K562 (cell line): ENCODE measurements around the gene NFYC. TPM values are rescaled to one million over a fixed set of nuclear protein-coding genes. Genes with fewer than 3 reads are reported as not detected.

Experiments used
- ATAC-seq: fragments of 200-7000 bp; cut with Tn5 transposase; 3 replicates; pipeline ENCODE4 v1.9.1; 2020; ENCODE audit warnings: moderate library complexity
- BruUV-seq: library from RNA; stranded (reverse); fragments of 400-500 nt; replicated peaks from 2 replicates; lab custom pipeline; 2021; lab: Mats Ljungman, UMichigan
- CTCF ChIA-PET: fragments of 300-600 bp; formaldehyde crosslinking; extraction: SDS; loops from one replicate; lab custom pipeline; 2021; ENCODE audit warnings: low intra/inter-chr PET ratio; lab: Yijun Ruan, JAX
- POLR2A ChIA-PET: fragments of 300-600, 350-650 bp; sonication (Branson Sonifier 250); formaldehyde crosslinking; extraction: SDS; loops from one replicate; lab custom pipeline; 2021; ENCODE audit warnings: antibody characterized with exemption, inconsistent platforms; lab: Yijun Ruan, JAX
- DNase-seq, 4 experiments: peaks; one replicate each; pipeline versions ENCODE4 v3.0.0 to v3.0.0-alpha.2; 2011 to 2018; ENCODE audit warnings: low spot score in 3 of 4, mixed read lengths in 3 of 4; ENCODE audit errors: extremely low read depth in 1 of 4
- FAIRE-seq: peaks from 2 replicates; lab custom pipeline; 2011; peaks lifted over from hg19 to GRCh38; lab: Jason Lieb, UNC
- H2AFZ ChIP-seq: 2 replicates; pipeline ENCODE4 v1.6.0; 2011; ENCODE audit warnings: low read depth, low read length, control low read depth, inconsistent platforms
- H3K27ac ChIP-seq: fragments of 200-600 bp; 3 replicates; pipeline ENCODE4 v1.8.0; 2011; ENCODE audit warnings: low read depth, mild to moderate bottlenecking, control low read depth, inconsistent platforms, low read length, moderate library complexity, mixed read lengths; ENCODE audit errors: extremely low read depth
- H3K27me3 ChIP-seq, 2 experiments: fragments of 300-600 bp in 1 of 2; 2 replicates in 1 of 2; 3 replicates in 1 of 2; pipeline versions ENCODE4 v1.6.0 to v1.8.0; 2011; ENCODE audit warnings: inconsistent platforms in 2 of 2, low read length in 2 of 2, mild to moderate bottlenecking in 1 of 2, mixed read lengths in 1 of 2, moderate library complexity in 1 of 2; ENCODE audit not compliant: control insufficient read depth in 2 of 2, insufficient read depth in 2 of 2
- H3K36me3 ChIP-seq: fragments of 300-600 bp; 3 replicates; pipeline ENCODE4 v1.8.0; 2011; ENCODE audit warnings: mild to moderate bottlenecking, low read length, inconsistent platforms; ENCODE audit not compliant: control insufficient read depth, insufficient read depth
- H3K4me1 ChIP-seq, 2 experiments: fragments of 200-600 bp in 1 of 2; replicated peaks in 1 of 2; 2 replicates in 1 of 2; 3 replicates in 1 of 2; pipeline versions ENCODE4 v1.5.1 to v1.8.0; 2011; ENCODE audit warnings: inconsistent platforms in 2 of 2, low read length in 2 of 2, mild to moderate bottlenecking in 1 of 2, mixed read lengths in 1 of 2, moderate library complexity in 1 of 2; ENCODE audit not compliant: control insufficient read depth in 2 of 2, insufficient read depth in 2 of 2
- H3K4me2 ChIP-seq: 2 replicates; pipeline ENCODE4 v1.6.1; 2011; ENCODE audit warnings: low read length, control low read depth, inconsistent platforms, mixed read lengths; ENCODE audit not compliant: insufficient read depth
- H3K4me3 ChIP-seq: fragments of 200-600 bp; sonication (generic), shearing (Covaris generic); 2 replicates; pipeline ENCODE4 v1.5.1; 2016; ENCODE audit warnings: control low read depth, inconsistent platforms
- H3K79me2 ChIP-seq: fragments of 200-600 bp; 3 replicates; pipeline ENCODE4 v1.8.0; 2011; ENCODE audit warnings: low read length, inconsistent platforms; ENCODE audit not compliant: control insufficient read depth, insufficient read depth
- H3K9ac ChIP-seq, 2 experiments: 2 replicates each; pipeline versions ENCODE4 v1.6.0 to v1.6.1; 2011; ENCODE audit warnings: low read depth in 2 of 2, low read length in 2 of 2, control low read depth in 1 of 2, inconsistent platforms in 1 of 2, mild to moderate bottlenecking in 1 of 2, mixed read lengths in 1 of 2; ENCODE audit not compliant: insufficient read depth in 1 of 2
- H3K9me1 ChIP-seq: one replicate; pipeline ENCODE4 v1.6.0; 2011; ENCODE audit warnings: inconsistent platforms, mild to moderate bottlenecking, low read length, moderate library complexity; ENCODE audit not compliant: control insufficient read depth, insufficient read depth
- H3K9me3 ChIP-seq: replicated peaks from 2 replicates; pipeline ENCODE4 v1.5.1; 2011; ENCODE audit warnings: low read depth, low read length, inconsistent platforms; ENCODE audit not compliant: control insufficient read depth, insufficient read depth
- H4K20me1 ChIP-seq: replicated peaks from 2 replicates; pipeline ENCODE4 v1.6.1; 2011; ENCODE audit warnings: low read length, inconsistent platforms, mixed read lengths; ENCODE audit not compliant: control insufficient read depth, insufficient read depth
- CBFA2T3 ChIP-seq: fragments of 450-650 bp; IDR thresholded peaks from 2 replicates; pipeline ENCODE4 v1.6.1; 2017
- CSDE1 ChIP-seq, 2 experiments: fragments of 450-650 bp; IDR thresholded peaks; 2 replicates each; pipeline ENCODE4 v1.6.1; 2016; ENCODE audit warnings: mild to moderate bottlenecking in 1 of 2
- FOXO4 ChIP-seq: fragments of 450-650 bp; formaldehyde crosslinking; IDR thresholded peaks from 2 replicates; pipeline ENCODE4 v1.4.0; 2020; ENCODE audit warnings: mild to moderate bottlenecking, moderate library complexity
- HOXB6 ChIP-seq: fragments of 250-450 bp; sonication (Bioruptor Pico); IDR thresholded peaks from 2 replicates; pipeline ENCODE4 v1.5.1; 2022; ENCODE audit warnings: mild to moderate bottlenecking, borderline replicate concordance
- KDM5B ChIP-seq: fragments of 200-600 bp; sonication (generic); IDR thresholded peaks from 2 replicates; pipeline ENCODE4 v1.6.1; 2012; ENCODE audit warnings: low read depth, mild to moderate bottlenecking, moderate library complexity, low read length, control low read depth, inconsistent platforms; ENCODE audit not compliant: insufficient replicate concordance
- KLF13 ChIP-seq: fragments of 450-650 bp; IDR thresholded peaks from 2 replicates; pipeline ENCODE4 v1.6.1; 2016; ENCODE audit warnings: missing genetic modification characterization, low read depth, mild to moderate bottlenecking, missing compliant biosample characterization, moderate library complexity, borderline replicate concordance
- MEIS2 ChIP-seq: fragments of 450-650 bp; IDR thresholded peaks from 2 replicates; pipeline ENCODE4 v1.6.1; 2014; ENCODE audit warnings: mild to moderate bottlenecking; ENCODE audit not compliant: partially characterized antibody
- MYC ChIP-seq, 2 experiments: fragments of 250-450 bp in 1 of 2; sonication (Bioruptor Pico) in 1 of 2; IDR thresholded peaks; 2 replicates each; pipeline versions ENCODE4 v1.5.1 to v1.6.1; 2012 to 2021; ENCODE audit warnings: low read depth in 2 of 2, borderline replicate concordance in 1 of 2, improper control_type of control experiment in 1 of 2, low read length in 1 of 2, mild to moderate bottlenecking in 1 of 2, moderate library complexity in 1 of 2
- POLR3A ChIP-seq: IDR thresholded peaks from 2 replicates; pipeline ENCODE4 v1.6.1; 2011; ENCODE audit warnings: borderline replicate concordance, mild to moderate bottlenecking, moderate library complexity; ENCODE audit not compliant: insufficient read length, insufficient read depth; ENCODE audit errors: extremely low read depth
- RBM14 ChIP-seq: fragments of 200-400 bp; formaldehyde crosslinking; IDR thresholded peaks from 2 replicates; pipeline ENCODE4 v1.6.1; 2018; ENCODE audit warnings: low read depth, mild to moderate bottlenecking, low read length, moderate library complexity, borderline replicate concordance; ENCODE audit not compliant: insufficient read depth
- RHOXF2B ChIP-seq: fragments of 250-450 bp; sonication (Bioruptor Pico); conservative IDR thresholded peaks from 2 replicates; pipeline ENCODE4 v1.5.1; 2021
- ZNF274 ChIP-seq: IDR thresholded peaks from 2 replicates; pipeline ENCODE4 v1.6.1; 2011; ENCODE audit warnings: low read depth, mild to moderate bottlenecking, low read length, moderate library complexity, borderline replicate concordance
- ZNF280B ChIP-seq: fragments of 250-450 bp; sonication (Bioruptor Pico); IDR thresholded peaks from 2 replicates; pipeline ENCODE4 v1.5.1; 2021; ENCODE audit warnings: mild to moderate bottlenecking
- ZNF444 ChIP-seq: fragments of 250-450 bp; sonication (Bioruptor Pico); IDR thresholded peaks from 2 replicates; pipeline ENCODE4 v1.4.0; 2020; ENCODE audit warnings: mild to moderate bottlenecking, moderate library complexity
- ZNF77 ChIP-seq: fragments of 250-450 bp; sonication (Bioruptor Pico); IDR thresholded peaks from 2 replicates; pipeline ENCODE4 v1.5.0; 2020
- WGBS: fragments of 100-300 bp; shearing (Covaris generic); methylation state at CpG from one replicate; pipeline ENCODE4 v1.1.6; 2016; ENCODE audit warnings: low coverage, mixed read lengths; ENCODE audit not compliant: insufficient coverage; ENCODE audit errors: missing lambda C conversion rate; 5-methylcytosine and 5-hydroxymethylcytosine counted together
- in situ Hi-C: fragments of 300-500 bp; cut with MboI; formaldehyde crosslinking; loops from 4 replicates; pipeline ENCODE4 v1.15.0; 2018; ENCODE audit warnings: inconsistent platforms, mixed read lengths
- intact Hi-C: fragments of 100-400 bp; cut with micrococcal nuclease; formaldehyde crosslinking; loops from 2 replicates; pipeline ENCODE4 v1.14.2; 2022
- polyA plus RNA-seq, 8 experiments: library from polyadenylated mRNA; depleted of rRNA in 4 of 8; stranded (reverse) in 5 of 8; unstranded in 3 of 8; fragments of >200 nt; fragmentation: Nextera tagmentation in 2 of 8; fragmentation: Illumina TruSeq in 1 of 8; extraction: Ambion mirVana in 2 of 8; extraction: Trizol in 1 of 8; gene quantifications; 2 replicates each; pipeline versions ENCODE4 v1.2.1 to v1.2.3, GENCODE V29; 2011 to 2014; ENCODE audit warnings: inconsistent platforms in 1 of 8, missing spikeins in 1 of 8
- total RNA-seq, 7 experiments: library from RNA; depleted of rRNA in 6 of 7; stranded (reverse); fragments of >200 nt in 6 of 7; fragmentation: Illumina TruSeq in 2 of 7; extraction: Trizol in 2 of 7; gene quantifications; 2 replicates each; pipeline versions ENCODE4 v1.2.1 to v1.2.3, GENCODE V29; 2011 to 2021; ENCODE audit warnings: low replicate concordance in 1 of 7
- TF ChIP-seq, protein P1 (sequence below): fragments of 250-450 bp; sonication (Bioruptor Pico); IDR thresholded peaks from 2 replicates; pipeline ENCODE4 v1.4.0; 2020; ENCODE audit warnings: mild to moderate bottlenecking, moderate library complexity
- TF ChIP-seq, protein P2 (sequence below): sonication (generic); IDR thresholded peaks from 2 replicates; pipeline ENCODE4 v1.6.1; 2016

Gene NFYC
- total and polyA plus RNA-seq, 9 of the 15 experiments (the other 6 are each of a cell fraction or from before 2014, with no cell fraction given) = 4.8 to 59.8 (median 41.1) TPM

GRCh38 chr1:40712405-40712944 is 21.0 kb downstream of the NFYC start:
- in situ Hi-C loops = no loop called here
- peaks cover 15% of the 10 kb centered on the region for H3K36me3 ChIP-seq
- H3K27ac ChIP-seq = peak overlapping the region; percentile 43; the same call in 2 of the 3 replicates
- DNase-seq (no peak), FAIRE-seq (no peak), ATAC-seq (no peak)
- no peaks in the 10 kb centered on the region for H4K20me1 ChIP-seq
- 84% methylated on average over 5 of the region's 5 CpGs for WGBS
- POLR2A ChIA-PET = interaction anchor here (1.0 to 14.0 kb wide), 5 partner anchors 9 to 82 kb away, joined by 3 to 212 read pairs (median 10); partner anchors contain the start of gene NFYC
- H3K4me1 ChIP-seq = peaks cover 0 to 29% of the 10 kb centered on the region in 2 experiments; a peak in 3 of 5 replicates
- H2AFZ ChIP-seq = no peak overlapping the region
- intact Hi-C loops = no loop called here
- no peak overlapping the region for H3K4me3 ChIP-seq
- CTCF ChIA-PET = no interaction called here
- H3K79me2 ChIP-seq = peaks cover 93% of the 10 kb centered on the region
- H3K9me1 ChIP-seq = no peaks in the 10 kb centered on the region
- H3K27me3 ChIP-seq = no peaks in the 10 kb centered on the region
- no peak overlapping the region for H3K4me2 ChIP-seq
- H3K9me3 ChIP-seq = no peaks in the 10 kb centered on the region
- BruUV-seq = no TSS peak
- no peak overlapping the region; a peak in 1 of 4 replicates for H3K9ac ChIP-seq
- TF ChIP-seq, protein P1, sequence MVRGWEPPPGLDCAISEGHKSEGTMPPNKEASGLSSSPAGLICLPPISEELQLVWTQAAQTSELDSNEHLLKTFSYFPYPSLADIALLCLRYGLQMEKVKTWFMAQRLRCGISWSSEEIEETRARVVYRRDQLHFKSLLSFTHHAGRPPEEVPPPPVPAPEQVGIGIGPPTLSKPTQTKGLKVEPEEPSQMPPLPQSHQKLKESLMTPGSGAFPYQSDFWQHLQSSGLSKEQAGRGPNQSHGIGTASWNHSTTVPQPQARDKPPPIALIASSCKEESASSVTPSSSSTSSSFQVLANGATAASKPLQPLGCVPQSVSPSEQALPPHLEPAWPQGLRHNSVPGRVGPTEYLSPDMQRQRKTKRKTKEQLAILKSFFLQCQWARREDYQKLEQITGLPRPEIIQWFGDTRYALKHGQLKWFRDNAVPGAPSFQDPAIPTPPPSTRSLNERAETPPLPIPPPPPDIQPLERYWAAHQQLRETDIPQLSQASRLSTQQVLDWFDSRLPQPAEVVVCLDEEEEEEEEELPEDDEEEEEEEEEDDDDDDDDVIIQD (CRISPR knock-in tag) = no peak
- TF ChIP-seq MYC (IDR thresholded peaks at IDR 0.05; ENCODE audit: low read depth, low read length) = no peak
- TF ChIP-seq MYC (CRISPR knock-in tag; IDR thresholded peaks at IDR 0.05; ENCODE audit: borderline replicate concordance, low read depth) = no peak
- TF ChIP-seq, protein P2, sequence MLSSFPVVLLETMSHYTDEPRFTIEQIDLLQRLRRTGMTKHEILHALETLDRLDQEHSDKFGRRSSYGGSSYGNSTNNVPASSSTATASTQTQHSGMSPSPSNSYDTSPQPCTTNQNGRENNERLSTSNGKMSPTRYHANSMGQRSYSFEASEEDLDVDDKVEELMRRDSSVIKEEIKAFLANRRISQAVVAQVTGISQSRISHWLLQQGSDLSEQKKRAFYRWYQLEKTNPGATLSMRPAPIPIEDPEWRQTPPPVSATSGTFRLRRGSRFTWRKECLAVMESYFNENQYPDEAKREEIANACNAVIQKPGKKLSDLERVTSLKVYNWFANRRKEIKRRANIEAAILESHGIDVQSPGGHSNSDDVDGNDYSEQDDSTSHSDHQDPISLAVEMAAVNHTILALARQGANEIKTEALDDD = no peak
- TF ChIP-seq ZNF274 = no peak
- TF ChIP-seq MEIS2 = no peak
- no peak for TF ChIP-seq CBFA2T3
- no peak for TF ChIP-seq CSDE1 (IDR thresholded peaks at IDR 0.05)
- TF ChIP-seq KDM5B = no peak
- TF ChIP-seq RHOXF2B (CRISPR knock-in tag) = no peak
- no peak for TF ChIP-seq ZNF444 (CRISPR knock-in tag)
- no peak for TF ChIP-seq HOXB6
- no peak for TF ChIP-seq RBM14
- TF ChIP-seq FOXO4 (CRISPR knock-in tag) = no peak
- no peak for TF ChIP-seq POLR3A
- no peak for TF ChIP-seq KLF13
- TF ChIP-seq ZNF77 (CRISPR knock-in tag) = no peak
- no peak for TF ChIP-seq ZNF280B (CRISPR knock-in tag)
